Mucosa of rectum (tissue), 2 donors: ENCODE measurements around the gene TRIM75.

ENCODE experiments used
- H3K27ac ChIP-seq, 2 donors: one replicate each; pipeline ENCODE4 v1.7.0; 2013; ENCODE audit warnings: inconsistent platforms in 2 of 2, low read depth in 2 of 2, low read length in 2 of 2
- H3K27me3 ChIP-seq, 2 donors: one replicate each; pipeline ENCODE4 v1.7.0; 2013; ENCODE audit warnings: low read length in 2 of 2; ENCODE audit not compliant: control insufficient read depth in 2 of 2, insufficient read depth in 2 of 2
- H3K36me3 ChIP-seq, 2 donors: one replicate each; pipeline ENCODE4 v1.7.0; 2013; ENCODE audit warnings: low read length in 2 of 2; ENCODE audit not compliant: control insufficient read depth in 2 of 2, insufficient read depth in 2 of 2
- H3K4me1 ChIP-seq, 2 donors: one replicate each; pipeline ENCODE4 v1.7.0; 2013; ENCODE audit warnings: low read length in 2 of 2, mild to moderate bottlenecking in 1 of 2; ENCODE audit not compliant: control insufficient read depth in 2 of 2, insufficient read depth in 2 of 2
- H3K4me3 ChIP-seq, 2 donors: one replicate each; pipeline ENCODE4 v1.7.0; 2013; ENCODE audit warnings: low read length in 2 of 2
- H3K9ac ChIP-seq, 2 donors: one replicate each; pipeline ENCODE4 v1.7.0; 2013; ENCODE audit warnings: low read length in 2 of 2, low read depth in 1 of 2, mild to moderate bottlenecking in 1 of 2
- H3K9me3 ChIP-seq, 2 donors: one replicate each; pipeline ENCODE4 v1.7.0; 2013; ENCODE audit warnings: low read length in 2 of 2; ENCODE audit not compliant: control insufficient read depth in 2 of 2
- donor health status: healthy.
- donor health status: Normal muscosa, but diverticular disease.

The TRIM75 gene

DNA sequence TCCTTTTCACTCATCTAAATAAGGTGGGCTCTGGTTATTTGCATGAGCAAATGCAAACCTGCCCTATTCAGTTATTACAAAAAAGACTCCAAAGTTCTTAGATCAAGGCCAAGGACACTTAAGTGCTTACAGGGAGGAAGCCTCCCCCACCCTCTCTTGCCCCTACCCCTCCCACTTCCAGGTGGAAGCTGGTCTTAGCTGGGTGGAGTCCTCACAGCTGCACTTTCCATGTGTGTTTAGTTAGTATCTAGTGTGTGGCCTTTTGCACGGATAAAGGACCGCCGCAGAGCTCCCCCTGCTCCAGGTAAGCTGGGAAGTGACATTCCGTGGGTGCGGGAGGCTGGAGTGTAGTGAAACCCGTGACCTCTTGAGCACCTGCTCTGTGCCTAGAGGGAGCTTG lies at the start of gene TRIM75:
TSS of gene TRIM75 (plus strand) at position 222 of the 400 bp plus-strand sequence. CDS start 5,282 bp downstream, outside the sequence.
- no peaks in the 10 kb centered on the region for H3K4me1 ChIP-seq
- H3K36me3 ChIP-seq, result no peaks in the 10 kb centered on the region
- H3K9me3 ChIP-seq, result no peaks in the 10 kb centered on the region
- H3K4me3 ChIP-seq, result no peak within 1 kb of the TSS
- no peak within 1 kb of the TSS for H3K9ac ChIP-seq
- no peaks in the 10 kb centered on the region for H3K27me3 ChIP-seq
- H3K27ac ChIP-seq, result no peak within 1 kb of the TSS

DNA sequence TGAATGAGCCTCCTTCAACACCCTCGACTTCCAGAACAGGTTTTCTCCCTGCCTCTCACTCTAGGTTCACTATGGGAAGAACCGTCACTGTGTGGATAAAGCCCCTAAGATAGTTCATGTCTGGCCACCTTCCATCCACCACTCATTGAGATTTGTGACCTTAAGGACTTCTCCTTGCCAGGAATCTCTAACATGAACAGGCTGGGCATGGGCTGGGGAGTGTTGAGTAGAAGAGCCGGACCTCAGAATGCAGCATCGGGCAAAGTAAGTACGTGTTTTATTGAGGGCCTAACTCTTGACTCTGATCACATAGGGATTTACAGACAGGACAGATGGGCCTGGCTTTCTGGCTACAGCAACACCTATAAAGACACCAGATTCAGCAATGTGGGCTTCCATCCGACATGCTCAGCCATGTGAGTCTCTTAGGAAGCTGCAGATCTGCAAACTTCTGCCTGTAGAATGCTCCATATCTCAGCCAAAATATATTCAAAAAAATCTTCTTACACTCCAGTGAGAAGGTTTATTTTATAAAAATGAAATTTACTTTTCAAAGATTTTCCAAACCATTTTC lies 48.2 kb upstream of the TRIM75 start:
- Histone ChIP-seq H3K27me3 (no peaks in the 10 kb centered on the region), H3K4me3 (no peak overlapping the region), H3K36me3 (no peaks in the 10 kb centered on the region), H3K27ac (no peak overlapping the region), H3K9ac (no peak overlapping the region), H3K4me1 (no peaks in the 10 kb centered on the region), H3K9me3 (no peaks in the 10 kb centered on the region)

DNA sequence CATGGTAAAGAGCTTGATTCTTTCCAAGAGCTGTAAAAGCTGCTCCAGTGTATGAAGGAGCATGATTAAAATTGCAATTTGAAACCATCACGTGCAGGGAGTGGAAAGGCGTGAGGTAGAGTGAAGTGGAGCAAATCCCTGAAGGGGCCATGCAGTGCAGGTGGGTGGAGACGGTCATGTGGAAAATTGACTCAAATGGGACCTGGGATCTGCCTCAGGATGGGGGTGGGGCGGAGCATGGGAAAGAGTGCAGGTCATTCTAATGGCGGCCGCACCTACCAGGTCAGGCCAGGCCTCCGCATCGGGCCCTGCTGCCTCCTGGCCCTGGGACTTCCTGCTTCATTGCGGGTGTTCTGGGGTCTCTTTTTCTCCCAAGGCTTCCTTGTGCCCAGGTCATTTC lies 47.2 kb upstream of the TRIM75 start:
- Histone ChIP-seq H3K9ac (no peak overlapping the region), H3K27me3 (no peaks in the 10 kb centered on the region), H3K9me3 (no peaks in the 10 kb centered on the region), H3K27ac (no peak overlapping the region), H3K4me1 (no peaks in the 10 kb centered on the region), H3K4me3 (no peak overlapping the region), H3K36me3 (no peaks in the 10 kb centered on the region)

DNA sequence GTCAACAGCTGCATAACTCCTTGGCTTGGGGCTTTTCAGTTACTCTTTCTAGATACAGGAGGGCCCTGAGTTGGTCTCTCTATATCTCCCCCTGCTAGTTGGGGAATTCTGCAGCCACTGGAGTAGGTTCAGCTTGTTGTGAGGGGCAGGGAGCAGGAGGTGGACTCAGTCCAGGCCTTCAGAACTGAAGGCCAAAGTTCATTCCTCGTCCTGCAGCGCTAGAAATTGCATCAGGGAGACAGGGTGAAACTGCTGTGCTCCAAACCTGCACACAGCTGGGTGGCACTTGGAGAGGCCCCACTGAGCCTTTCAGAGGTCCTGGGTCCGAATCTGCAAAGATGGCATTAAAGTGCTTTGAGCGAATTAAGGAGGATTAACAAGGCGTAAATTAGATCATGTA lies 46.8 kb upstream of the TRIM75 start:
- H3K9me3 ChIP-seq, result no peaks in the 10 kb centered on the region
- H3K4me3 ChIP-seq, result no peak overlapping the region
- H3K27me3 ChIP-seq, result no peaks in the 10 kb centered on the region
- no peaks in the 10 kb centered on the region for H3K4me1 ChIP-seq
- no peak overlapping the region for H3K27ac ChIP-seq
- no peak overlapping the region for H3K9ac ChIP-seq
- H3K36me3 ChIP-seq, result no peaks in the 10 kb centered on the region

DNA sequence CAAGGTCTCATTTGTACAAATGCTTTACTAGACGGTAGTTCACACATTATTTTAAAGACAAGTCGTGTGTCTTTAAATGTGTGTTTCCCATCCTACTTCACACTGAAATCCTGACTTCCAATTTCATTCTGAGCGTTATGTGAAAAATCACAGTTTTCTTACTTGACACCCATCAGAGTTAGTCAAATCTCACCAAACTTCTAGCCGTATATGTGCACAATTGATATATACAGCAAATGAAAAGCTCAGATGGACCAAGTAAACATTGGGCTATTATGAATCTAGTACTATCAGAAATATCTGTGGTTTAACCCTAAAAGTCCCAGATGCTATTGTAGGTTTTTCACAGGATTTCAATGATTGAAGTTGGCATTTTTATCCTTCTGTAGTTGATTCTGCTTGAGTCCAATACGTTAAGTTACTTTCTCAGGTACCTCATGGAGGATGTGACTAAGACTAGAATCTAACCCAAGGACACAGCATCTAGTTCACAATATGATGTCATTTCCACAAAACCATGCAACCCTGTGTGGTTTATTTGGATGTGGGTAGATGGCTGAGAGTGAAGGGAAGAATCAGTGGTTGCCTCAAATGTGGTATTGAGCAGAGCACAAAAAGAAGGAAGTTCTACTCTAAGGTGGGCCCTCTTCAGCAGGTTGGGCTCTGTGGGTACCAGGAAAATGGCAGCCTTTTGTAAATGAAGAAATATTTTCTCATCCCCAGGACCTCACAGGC lies 44.0 kb upstream of the TRIM75 start:
- Histone ChIP-seq H3K4me3 (no peak overlapping the region), H3K9me3 (no peaks in the 10 kb centered on the region), H3K27ac (no peak overlapping the region), H3K9ac (no peak overlapping the region), H3K36me3 (no peaks in the 10 kb centered on the region), H3K4me1 (no peaks in the 10 kb centered on the region), H3K27me3 (no peaks in the 10 kb centered on the region)

DNA sequence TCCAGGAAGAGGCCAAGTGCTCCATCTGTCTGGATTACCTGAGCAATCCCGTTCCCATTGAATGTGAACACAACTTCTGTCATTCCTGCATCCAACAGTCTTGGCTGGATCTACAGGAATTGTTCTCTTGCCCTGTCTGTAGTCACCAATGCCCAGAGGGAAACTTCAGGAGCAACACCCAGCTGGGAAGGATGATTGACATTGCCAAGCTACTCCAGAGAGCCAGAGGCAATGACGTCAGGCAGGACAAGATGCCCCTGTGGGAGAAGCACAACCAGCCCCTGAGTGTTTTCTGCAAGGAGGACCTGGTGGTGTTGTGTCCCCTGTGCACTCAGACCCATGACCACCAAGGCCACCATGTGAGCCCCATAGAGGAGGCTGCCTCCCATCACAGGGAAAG lies 43.2 kb upstream of the TRIM75 start:
- Histone ChIP-seq H3K36me3 (no peaks in the 10 kb centered on the region), H3K27me3 (no peaks in the 10 kb centered on the region), H3K27ac (no peak overlapping the region), H3K4me1 (no peaks in the 10 kb centered on the region), H3K9me3 (no peaks in the 10 kb centered on the region), H3K4me3 (no peak overlapping the region), H3K9ac (no peak overlapping the region)

DNA sequence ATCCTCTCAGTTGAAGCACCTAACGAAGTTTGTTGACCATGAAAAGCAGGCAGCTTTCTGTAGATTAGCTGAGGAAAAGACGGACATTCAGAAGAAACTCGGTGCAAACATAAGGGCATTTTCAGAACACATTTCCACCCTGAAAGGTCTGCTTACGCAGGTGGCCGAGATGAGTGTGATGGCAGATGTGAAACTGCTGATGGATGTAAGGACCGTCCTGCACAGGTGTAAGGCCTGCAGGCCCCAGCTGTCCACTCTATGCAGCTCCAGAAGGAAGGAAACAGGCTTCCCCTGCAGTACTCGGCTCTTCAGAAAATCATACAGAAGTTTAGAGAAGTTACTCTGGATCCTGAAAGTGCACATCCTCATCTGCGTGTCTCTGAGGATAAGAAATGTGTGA lies 42.7 kb upstream of the TRIM75 start:
- H3K9ac ChIP-seq, result no peak overlapping the region
- no peaks in the 10 kb centered on the region for H3K4me1 ChIP-seq
- H3K27ac ChIP-seq, result no peak overlapping the region
- H3K9me3 ChIP-seq, result no peaks in the 10 kb centered on the region
- no peaks in the 10 kb centered on the region for H3K36me3 ChIP-seq
- H3K27me3 ChIP-seq, result no peaks in the 10 kb centered on the region
- H3K4me3 ChIP-seq, result no peak overlapping the region

DNA sequence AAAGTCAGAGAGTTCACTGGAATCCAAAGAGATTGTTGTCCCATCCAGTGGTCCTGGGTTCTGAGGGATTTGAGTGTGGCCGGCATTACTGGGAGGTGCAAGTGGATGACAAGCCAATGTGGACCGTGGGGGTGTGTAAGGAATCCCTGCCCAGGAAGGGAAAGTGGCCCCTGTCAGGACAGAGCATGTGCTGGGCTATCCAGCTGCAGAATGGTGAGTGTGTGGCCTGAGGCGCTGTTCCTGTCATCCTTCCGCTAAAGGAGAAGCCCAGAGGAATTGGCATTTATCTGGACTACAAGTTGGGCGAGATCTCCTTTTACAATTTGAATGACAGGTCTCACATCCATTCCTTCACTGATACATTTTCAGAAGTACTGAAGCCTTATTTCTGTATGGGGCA lies 42.3 kb upstream of the TRIM75 start:
- no peak overlapping the region for H3K4me3 ChIP-seq

DNA sequence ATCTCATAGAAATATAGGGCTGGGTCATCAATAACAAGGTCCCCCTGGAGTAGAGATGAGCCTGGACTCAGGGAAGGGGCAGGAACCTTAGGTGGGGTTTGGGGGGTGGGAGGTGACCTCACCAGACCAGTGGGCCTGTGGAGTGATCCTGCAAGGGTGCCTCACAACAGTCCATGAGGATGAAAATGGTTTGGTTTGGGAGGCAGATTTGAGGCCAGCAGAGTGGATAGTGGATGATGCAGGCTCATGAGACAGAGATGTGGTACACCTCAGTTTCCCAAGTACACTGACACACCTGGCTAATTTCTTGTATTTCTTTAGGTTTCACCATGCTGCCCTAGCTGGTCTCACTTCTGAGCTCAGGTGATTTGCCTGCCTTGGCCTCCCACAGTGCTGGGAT lies 40.0 kb upstream of the TRIM75 start:
- Histone ChIP-seq H3K4me3 (no peak overlapping the region), H3K4me1 (no peaks in the 10 kb centered on the region), H3K9ac (no peak overlapping the region), H3K9me3 (no peaks in the 10 kb centered on the region), H3K27me3 (no peaks in the 10 kb centered on the region), H3K36me3 (no peaks in the 10 kb centered on the region), H3K27ac (no peak overlapping the region)

More for the DNA sequence above, 42.3 kb upstream of the TRIM75 start:
- Histone ChIP-seq H3K9me3 (no peaks in the 10 kb centered on the region), H3K27ac (no peak overlapping the region), H3K4me1 (no peaks in the 10 kb centered on the region), H3K9ac (no peak overlapping the region), H3K36me3 (no peaks in the 10 kb centered on the region), H3K27me3 (no peaks in the 10 kb centered on the region)

DNA sequence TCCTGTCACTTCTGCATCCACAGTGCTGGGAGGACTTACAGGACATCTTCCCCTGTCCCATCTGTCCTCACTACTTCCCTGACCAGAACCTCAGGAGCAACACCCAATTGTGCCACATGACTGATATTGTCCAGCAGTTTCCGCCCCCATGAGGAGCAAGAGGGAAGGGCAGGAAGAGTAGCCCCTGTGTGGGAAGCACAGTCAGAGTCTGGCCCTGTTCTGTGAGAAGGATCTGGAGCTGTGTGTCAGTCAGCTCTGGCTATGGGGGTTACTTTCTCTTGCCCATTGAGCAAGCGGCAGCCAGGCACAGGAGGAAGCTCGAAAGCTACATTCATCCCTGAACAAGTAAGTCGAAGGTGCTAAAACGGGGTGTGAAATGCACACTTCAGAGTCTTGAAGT lies 36.7 kb upstream of the TRIM75 start:
- no peaks in the 10 kb centered on the region for H3K9me3 ChIP-seq
- no peak overlapping the region for H3K4me3 ChIP-seq
- no peaks in the 10 kb centered on the region for H3K27me3 ChIP-seq
- H3K36me3 ChIP-seq, result no peaks in the 10 kb centered on the region
- H3K9ac ChIP-seq, result no peak overlapping the region
- no peak overlapping the region for H3K27ac ChIP-seq
- no peaks in the 10 kb centered on the region for H3K4me1 ChIP-seq
